ENCODE measurements around the gene PIP5K1C.

The PIP5K1C gene

GRCh38 chr19:3614858-3615505, 85.3 kb downstream of the PIP5K1C start:
- Histone ChIP-seq H3K4me3 (ENCODE audit: low read depth, low read length) (no peak overlapping the region), H3K36me3 (ENCODE audit: control insufficient read depth, insufficient read depth, low read length) (peaks cover 38% of the 10 kb centered on the region), H3K27me3 (ENCODE audit: control insufficient read depth, insufficient read depth, low read length) (no peaks in the 10 kb centered on the region), H3K9ac (ENCODE audit: low read depth, low read length) (no peak overlapping the region), H3K4me1 (ENCODE audit: control insufficient read depth, insufficient read depth, low read length) (no peaks in the 10 kb centered on the region), H3K9me3 (ENCODE audit: control insufficient read depth, insufficient read depth, low read length) (no peaks in the 10 kb centered on the region), H3K27ac (ENCODE audit: low read depth, low read length) (no peak overlapping the region)

- no peak overlapping the region for H3K27ac ChIP-seq (ENCODE audit: low read depth, low read length)
- H3K36me3 ChIP-seq (ENCODE audit: control insufficient read depth, insufficient read depth, low read length), result peaks cover 35% of the 10 kb centered on the region
- H3K4me3 ChIP-seq (ENCODE audit: low read depth, low read length), result no peak overlapping the region
- no peaks in the 10 kb centered on the region for H3K27me3 ChIP-seq (ENCODE audit: control insufficient read depth, insufficient read depth, low read length)
- H3K9ac ChIP-seq (ENCODE audit: low read depth, low read length), result no peak overlapping the region
- H3K4me1 ChIP-seq (ENCODE audit: control insufficient read depth, insufficient read depth, low read length), result no peaks in the 10 kb centered on the region
- H3K9me3 ChIP-seq (ENCODE audit: control insufficient read depth, insufficient read depth, low read length), result no peaks in the 10 kb centered on the region
Measured at GRCh38 chr19:3613818-3614661, 86.2 kb downstream of the PIP5K1C start.

DNA sequence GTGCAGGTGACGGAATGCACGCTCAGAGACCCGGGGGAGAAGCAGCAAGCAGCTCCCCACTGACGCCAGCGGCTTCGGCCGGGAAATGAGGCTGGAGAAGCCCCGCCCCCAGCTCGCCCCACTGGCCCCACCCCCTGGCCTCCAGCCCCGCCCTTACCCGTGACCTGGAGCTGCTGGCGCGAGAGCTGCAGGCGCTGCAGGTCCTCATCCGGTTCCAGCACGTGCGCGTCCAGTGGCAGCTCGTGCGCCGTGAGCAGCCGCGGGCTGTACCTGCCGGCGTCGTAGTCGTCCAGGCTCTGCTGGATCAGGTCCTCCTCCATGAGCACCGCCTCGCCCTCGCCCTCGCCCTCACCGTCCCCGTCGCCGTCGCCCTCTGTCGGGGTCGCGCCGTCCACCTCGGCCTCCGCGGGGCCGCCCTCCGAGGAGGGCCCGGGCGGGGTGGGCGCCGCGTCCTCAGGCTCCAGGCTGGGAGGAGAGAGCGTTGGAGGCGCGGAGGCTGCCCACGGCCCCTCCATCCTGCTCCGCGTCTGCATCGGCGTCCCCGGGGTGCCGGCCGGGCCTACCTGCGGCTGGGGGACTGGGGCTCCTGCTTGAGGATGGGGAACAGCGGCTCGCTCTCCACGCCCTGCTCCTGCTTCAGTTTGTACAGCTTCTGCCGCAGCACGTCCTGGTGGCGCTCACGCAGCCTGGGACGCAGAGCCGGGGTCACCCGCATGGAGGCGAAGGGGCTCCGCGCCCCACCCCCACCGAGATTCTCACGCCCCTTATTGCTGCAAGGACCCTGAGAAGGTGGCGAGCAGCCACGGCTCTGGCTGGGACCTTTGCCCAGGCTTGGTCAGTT, 87.1 kb downstream of the PIP5K1C start:
- no peaks in the 10 kb centered on the region for H3K4me1 ChIP-seq (ENCODE audit: control insufficient read depth, insufficient read depth, low read length)
- H3K4me3 ChIP-seq (ENCODE audit: low read depth, low read length), result no peak overlapping the region
- H3K27me3 ChIP-seq (ENCODE audit: control insufficient read depth, insufficient read depth, low read length), result no peaks in the 10 kb centered on the region
- no peaks in the 10 kb centered on the region for H3K9me3 ChIP-seq (ENCODE audit: control insufficient read depth, insufficient read depth, low read length)
- peaks cover 35% of the 10 kb centered on the region for H3K36me3 ChIP-seq (ENCODE audit: control insufficient read depth, insufficient read depth, low read length)
- H3K9ac ChIP-seq (ENCODE audit: low read depth, low read length), result no peak overlapping the region
- no peak overlapping the region for H3K27ac ChIP-seq (ENCODE audit: low read depth, low read length)

DNA sequence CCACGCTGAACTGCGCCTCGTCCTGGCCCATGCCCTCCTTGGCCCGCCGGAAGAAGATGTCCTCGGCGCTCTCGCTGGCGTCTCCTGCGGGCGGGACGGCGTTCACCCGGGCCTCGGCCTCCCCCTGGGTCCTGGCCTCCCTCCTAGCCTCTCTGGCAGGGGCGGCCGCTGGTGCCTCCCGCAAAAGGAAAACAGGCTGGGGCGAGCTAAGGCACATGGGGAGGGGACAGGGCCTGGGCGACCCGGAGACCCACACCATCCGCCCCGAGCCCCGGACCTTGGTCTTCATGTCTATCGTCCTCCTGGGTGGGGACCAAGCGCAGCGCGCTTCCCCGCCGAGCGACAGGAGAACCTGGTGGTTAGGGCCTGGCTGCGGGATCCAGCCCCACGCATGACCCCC, 87.9 kb downstream of the PIP5K1C start:
- no peak overlapping the region for H3K9ac ChIP-seq (ENCODE audit: low read depth, low read length)
- H3K27ac ChIP-seq (ENCODE audit: low read depth, low read length), result no peak overlapping the region
- H3K27me3 ChIP-seq (ENCODE audit: control insufficient read depth, insufficient read depth, low read length), result no peaks in the 10 kb centered on the region
- no peaks in the 10 kb centered on the region for H3K9me3 ChIP-seq (ENCODE audit: control insufficient read depth, insufficient read depth, low read length)
- H3K4me3 ChIP-seq (ENCODE audit: low read depth, low read length), result no peak overlapping the region
- peaks cover 34% of the 10 kb centered on the region for H3K36me3 ChIP-seq (ENCODE audit: control insufficient read depth, insufficient read depth, low read length)
- 0 out of 2 replicates have a peak, but pooled peaks cover 3% of the 10 kb centered on the region for H3K4me1 ChIP-seq (ENCODE audit: control insufficient read depth, insufficient read depth, low read length)

GRCh38 chr19:3611841-3612240, 88.4 kb downstream of the PIP5K1C start:
- no peak overlapping the region for H3K9ac ChIP-seq (ENCODE audit: low read depth, low read length)
- H3K4me3 ChIP-seq (ENCODE audit: low read depth, low read length), result no peak overlapping the region
- H3K27me3 ChIP-seq (ENCODE audit: control insufficient read depth, insufficient read depth, low read length), result no peaks in the 10 kb centered on the region
- H3K9me3 ChIP-seq (ENCODE audit: control insufficient read depth, insufficient read depth, low read length), result no peaks in the 10 kb centered on the region
- peaks cover 29% of the 10 kb centered on the region for H3K36me3 ChIP-seq (ENCODE audit: control insufficient read depth, insufficient read depth, low read length)
- peaks cover 6% of the 10 kb centered on the region; the same call in 1 of the 2 replicates for H3K4me1 ChIP-seq (ENCODE audit: control insufficient read depth, insufficient read depth, low read length)
- H3K27ac ChIP-seq (ENCODE audit: low read depth, low read length), result no peak overlapping the region

GRCh38 chr19:3610745-3611717, 89.2 kb downstream of the PIP5K1C start:
- Histone ChIP-seq H3K4me1 (ENCODE audit: control insufficient read depth, insufficient read depth, low read length) (peaks cover 6% of the 10 kb centered on the region; the same call in 1 of the 2 replicates), H3K36me3 (ENCODE audit: control insufficient read depth, insufficient read depth, low read length) (peaks cover 26% of the 10 kb centered on the region), H3K4me3 (ENCODE audit: low read depth, low read length) (no peak overlapping the region), H3K9me3 (ENCODE audit: control insufficient read depth, insufficient read depth, low read length) (no peaks in the 10 kb centered on the region), H3K27me3 (ENCODE audit: control insufficient read depth, insufficient read depth, low read length) (peaks cover 2% of the 10 kb centered on the region), H3K27ac (ENCODE audit: low read depth, low read length) (no peak overlapping the region), H3K9ac (ENCODE audit: low read depth, low read length) (no peak overlapping the region)

- H3K27ac ChIP-seq (ENCODE audit: low read depth, low read length), result no peak overlapping the region
- peaks cover 6% of the 10 kb centered on the region; the same call in 1 of the 2 replicates for H3K4me1 ChIP-seq (ENCODE audit: control insufficient read depth, insufficient read depth, low read length)
- peaks cover 12% of the 10 kb centered on the region for H3K27me3 ChIP-seq (ENCODE audit: control insufficient read depth, insufficient read depth, low read length)
- peaks cover 22% of the 10 kb centered on the region for H3K36me3 ChIP-seq (ENCODE audit: control insufficient read depth, insufficient read depth, low read length)
- no peaks in the 10 kb centered on the region for H3K9me3 ChIP-seq (ENCODE audit: control insufficient read depth, insufficient read depth, low read length)
- no peak overlapping the region for H3K4me3 ChIP-seq (ENCODE audit: low read depth, low read length)
- no peak overlapping the region for H3K9ac ChIP-seq (ENCODE audit: low read depth, low read length)
Measured at GRCh38 chr19:3609779-3610719, 90.2 kb downstream of the PIP5K1C start.

- Histone ChIP-seq H3K4me3 (ENCODE audit: low read depth, low read length) (no peak overlapping the region), H3K27ac (ENCODE audit: low read depth, low read length) (no peak overlapping the region), H3K9ac (ENCODE audit: low read depth, low read length) (no peak overlapping the region), H3K9me3 (ENCODE audit: control insufficient read depth, insufficient read depth, low read length) (no peaks in the 10 kb centered on the region), H3K4me1 (ENCODE audit: control insufficient read depth, insufficient read depth, low read length) (peaks cover 6% of the 10 kb centered on the region; the same call in 1 of the 2 replicates), H3K27me3 (ENCODE audit: control insufficient read depth, insufficient read depth, low read length) (peaks cover 16% of the 10 kb centered on the region), H3K36me3 (ENCODE audit: control insufficient read depth, insufficient read depth, low read length) (peaks cover 22% of the 10 kb centered on the region)
Measured at GRCh38 chr19:3608750-3609322, 91.4 kb downstream of the PIP5K1C start.

GRCh38 chr19:3608079-3608641, 92.1 kb downstream of the PIP5K1C start:
- Histone ChIP-seq H3K4me3 (ENCODE audit: low read depth, low read length) (no peak overlapping the region), H3K27ac (ENCODE audit: low read depth, low read length) (peak overlapping the region; percentile 26), H3K9ac (ENCODE audit: low read depth, low read length) (no peak overlapping the region), H3K9me3 (ENCODE audit: control insufficient read depth, insufficient read depth, low read length) (no peaks in the 10 kb centered on the region), H3K27me3 (ENCODE audit: control insufficient read depth, insufficient read depth, low read length) (peaks cover 16% of the 10 kb centered on the region), H3K4me1 (ENCODE audit: control insufficient read depth, insufficient read depth, low read length) (peaks cover 6% of the 10 kb centered on the region; the same call in 1 of the 2 replicates), H3K36me3 (ENCODE audit: control insufficient read depth, insufficient read depth, low read length) (peaks cover 22% of the 10 kb centered on the region)
